H1 (cell line): ENCODE measurements around the gene MYO5A. TPM values are rescaled to one million over a fixed set of nuclear protein-coding genes. Genes with fewer than 3 reads are reported as not detected.

Experiments
- CTCF ChIA-PET: fragments of 300-600 bp; sonication (Branson Sonifier 250); formaldehyde crosslinking; loops from one replicate; lab custom pipeline; 2021; ENCODE audit not compliant: partially characterized antibody; lab: Charles Lee
- POLR2A ChIA-PET: fragments of 300-600 bp; sonication (Branson Sonifier 250); formaldehyde crosslinking; loops from one replicate; lab custom pipeline; 2021; ENCODE audit warnings: inconsistent platforms; ENCODE audit not compliant: partially characterized antibody; lab: Charles Lee
- DNase-seq, 2 experiments: peaks; one replicate each; pipeline versions ENCODE4 v3.0.0 to v3.0.0-alpha.2; 2010 to 2022; ENCODE audit warnings: low spot score in 2 of 2, low read depth in 1 of 2, mixed read lengths in 1 of 2
- FAIRE-seq: peaks from 2 replicates; lab custom pipeline; 2011; peaks lifted over from hg19 to GRCh38; lab: Jason Lieb, UNC
- H2AFZ ChIP-seq: 2 replicates; pipeline ENCODE4 v1.8.1; 2012; ENCODE audit warnings: low read length, inconsistent platforms
- H2AK5ac ChIP-seq: 2 replicates; pipeline ENCODE4 v1.6.1; 2013; ENCODE audit warnings: low read depth, low read length
- H2BK120ac ChIP-seq: replicated peaks from 2 replicates; pipeline ENCODE3; 2013; ENCODE audit warnings: low read depth, low read length, inconsistent platforms
- H2BK12ac ChIP-seq: 2 replicates; pipeline ENCODE4 v1.6.1; 2013; ENCODE audit warnings: low read depth, low read length
- H2BK15ac ChIP-seq: 2 replicates; pipeline ENCODE4 v1.6.1; 2013; ENCODE audit warnings: low read length
- H2BK20ac ChIP-seq: 2 replicates; pipeline ENCODE4 v1.6.1; 2013; ENCODE audit warnings: low read length
- H2BK5ac ChIP-seq: 2 replicates; pipeline ENCODE4 v1.6.1; 2013; ENCODE audit warnings: low read depth, low read length
- H3K14ac ChIP-seq: 2 replicates; pipeline ENCODE4 v1.6.1; 2013; ENCODE audit warnings: inconsistent platforms; ENCODE audit not compliant: insufficient read length
- H3K18ac ChIP-seq: 2 replicates; pipeline ENCODE4 v1.6.1; 2013; ENCODE audit warnings: low read length; ENCODE audit errors: extremely low read depth
- H3K23ac ChIP-seq: 2 replicates; pipeline ENCODE4 v1.6.1; 2013; ENCODE audit warnings: inconsistent platforms; ENCODE audit not compliant: insufficient read length
- H3K23me2 ChIP-seq: 2 replicates; pipeline ENCODE4 v1.6.1; 2013; ENCODE audit warnings: low read depth, low read length
- H3K27ac ChIP-seq: 2 replicates; pipeline ENCODE4 v1.6.1; 2011; ENCODE audit warnings: low read depth, low read length, inconsistent platforms
- H3K27me3 ChIP-seq, 4 experiments: replicated peaks in 1 of 4; 1 replicate in 1 of 4; 2 replicates in 3 of 4; pipeline versions ENCODE4 v1.6.1 to v1.8.1; 2011 to 2013; ENCODE audit warnings: low read length in 3 of 4, mild to moderate bottlenecking in 3 of 4, inconsistent platforms in 2 of 4, mixed read lengths in 2 of 4, moderate library complexity in 1 of 4; ENCODE audit not compliant: control insufficient read depth in 3 of 4, insufficient read depth in 3 of 4; ENCODE audit errors: extremely low read depth in 1 of 4
- H3K36me3 ChIP-seq, 4 experiments: 2 replicates each; pipeline versions ENCODE4 v1.6.1 to v1.8.1; 2011 to 2013; ENCODE audit warnings: mild to moderate bottlenecking in 4 of 4, low read length in 3 of 4, moderate library complexity in 2 of 4, control low read depth in 1 of 4, inconsistent platforms in 1 of 4; ENCODE audit not compliant: insufficient read depth in 4 of 4, control insufficient read depth in 2 of 4
- H3K4ac ChIP-seq: replicated peaks from 2 replicates; pipeline ENCODE3; 2013; ENCODE audit warnings: low read length, low read depth, mixed read lengths, inconsistent platforms; ENCODE audit not compliant: insufficient read length
- H3K4me1 ChIP-seq, 4 experiments: replicated peaks in 1 of 4; 1 replicate in 1 of 4; 2 replicates in 3 of 4; pipeline versions ENCODE4 v1.6.1 to v1.8.1; 2011 to 2013; ENCODE audit warnings: low read length in 3 of 4, inconsistent platforms in 2 of 4, mixed read lengths in 1 of 4; ENCODE audit not compliant: insufficient read depth in 4 of 4, control insufficient read depth in 3 of 4
- H3K4me2 ChIP-seq, 2 experiments: 2 replicates each; pipeline versions ENCODE4 v1.6.1 to v1.8.1; 2011 to 2013; ENCODE audit warnings: low read depth in 2 of 2, low read length in 2 of 2, control low read depth in 1 of 2, inconsistent platforms in 1 of 2, mild to moderate bottlenecking in 1 of 2; ENCODE audit not compliant: insufficient read depth in 1 of 2
- H3K4me3 ChIP-seq, 4 experiments: fragments of 200-600, 300-600 bp in 1 of 4; sonication (generic), shearing (Covaris generic), sonication (Bioruptor Twin) in 1 of 4; 2 replicates each; pipeline versions ENCODE4 v1.5.1 to v1.8.1; 2011 to 2016; ENCODE audit warnings: low read length in 4 of 4, low read depth in 3 of 4, control low read depth in 2 of 4, inconsistent platforms in 2 of 4, mild to moderate bottlenecking in 2 of 4, mixed read lengths in 1 of 4, moderate library complexity in 1 of 4; ENCODE audit not compliant: insufficient read depth in 2 of 4; ENCODE audit errors: extremely low read depth in 1 of 4
- H3K56ac ChIP-seq: replicated peaks from 2 replicates; pipeline ENCODE3; 2013; ENCODE audit warnings: low read depth, mild to moderate bottlenecking, mixed read lengths, low read length, inconsistent platforms; ENCODE audit not compliant: insufficient read length
- H3K79me1 ChIP-seq: 2 replicates; pipeline ENCODE4 v1.6.1; 2013; ENCODE audit warnings: low read depth, low read length, control low read depth
- H3K79me2 ChIP-seq, 2 experiments: 2 replicates each; pipeline versions ENCODE4 v1.6.1 to v1.8.1; 2012 to 2013; ENCODE audit warnings: low read length in 2 of 2, mild to moderate bottlenecking in 2 of 2, inconsistent platforms in 1 of 2; ENCODE audit not compliant: insufficient read depth in 2 of 2, control insufficient read depth in 1 of 2
- H3K9ac ChIP-seq, 4 experiments: replicated peaks in 1 of 4; 1 replicate in 1 of 4; 2 replicates in 3 of 4; pipeline versions ENCODE4 v1.6.1 to v1.8.1; 2011 to 2013; ENCODE audit warnings: low read depth in 3 of 4, low read length in 3 of 4, control low read depth in 2 of 4, mild to moderate bottlenecking in 2 of 4, moderate library complexity in 2 of 4, inconsistent platforms in 1 of 4; ENCODE audit errors: extremely low read depth in 1 of 4
- H3K9me3 ChIP-seq, 2 experiments: 2 replicates each; pipeline versions ENCODE4 v1.6.1 to v1.8.1; 2012 to 2013; ENCODE audit warnings: mild to moderate bottlenecking in 2 of 2, moderate library complexity in 2 of 2, control low read depth in 1 of 2, inconsistent platforms in 1 of 2, low read depth in 1 of 2, low read length in 1 of 2, mixed read lengths in 1 of 2; ENCODE audit not compliant: insufficient read depth in 2 of 2
- H4K20me1 ChIP-seq, 2 experiments: replicated peaks in 1 of 2; 2 replicates each; pipeline versions ENCODE3 to v1.8.1; 2011 to 2013; ENCODE audit warnings: inconsistent platforms in 2 of 2, low read length in 2 of 2, mild to moderate bottlenecking in 1 of 2; ENCODE audit not compliant: insufficient read depth in 2 of 2, control insufficient read depth in 1 of 2
- H4K5ac ChIP-seq: 2 replicates; pipeline ENCODE4 v1.6.1; 2013; ENCODE audit warnings: low read length, low read depth, mixed read lengths, inconsistent platforms; ENCODE audit not compliant: insufficient read length
- H4K8ac ChIP-seq: 2 replicates; pipeline ENCODE4 v1.8.0; 2013; ENCODE audit warnings: mild to moderate bottlenecking, moderate library complexity, low read length, inconsistent platforms; ENCODE audit not compliant: insufficient read depth; ENCODE audit errors: extremely low read depth
- H4K91ac ChIP-seq: replicated peaks from 2 replicates; pipeline ENCODE3; 2013; ENCODE audit warnings: low read length, mixed read lengths, inconsistent platforms; ENCODE audit not compliant: insufficient read length
- CREB1 ChIP-seq: IDR thresholded peaks from 2 replicates; pipeline ENCODE4 v1.6.1; 2012; ENCODE audit warnings: inconsistent platforms
- FOSL1 ChIP-seq: IDR thresholded peaks from 2 replicates; pipeline ENCODE4 v1.6.1; 2011; ENCODE audit warnings: mild to moderate bottlenecking, low read depth, low read length, moderate library complexity; ENCODE audit not compliant: insufficient read depth
- KDM4A ChIP-seq: IDR thresholded peaks from one replicate; pipeline ENCODE4 v1.7.1; 2012; ENCODE audit warnings: low read depth, mild to moderate bottlenecking, moderate library complexity, low read length, inconsistent platforms; ENCODE audit not compliant: severe bottlenecking
- NANOG ChIP-seq: IDR thresholded peaks from 2 replicates; pipeline ENCODE4 v1.6.1; 2011; ENCODE audit warnings: low read length, low read depth, mild to moderate bottlenecking, inconsistent platforms; ENCODE audit not compliant: insufficient read depth, poor library complexity, severe bottlenecking
- SP4 ChIP-seq: IDR thresholded peaks from 2 replicates; pipeline ENCODE4 v1.6.1; 2012; ENCODE audit warnings: low read length, inconsistent platforms
- WGBS, 2 experiments: shearing (Covaris generic) in 1 of 2; methylation state at CpG; one replicate each; pipeline versions ENCODE4 v1.1.6 to v1.1.7; 2013 to 2015; ENCODE audit warnings: low lambda C conversion rate in 2 of 2, mixed read lengths in 2 of 2, inconsistent platforms in 1 of 2, low coverage in 1 of 2, missing lambda C conversion rate in 1 of 2; ENCODE audit not compliant: insufficient replicate concordance in 2 of 2, insufficient coverage in 1 of 2, insufficient read length in 1 of 2; ENCODE audit errors: extremely low coverage in 1 of 2, missing lambda C conversion rate in 1 of 2; 5-methylcytosine and 5-hydroxymethylcytosine counted together
- polyA plus RNA-seq, 7 experiments: library from polyadenylated mRNA; depleted of rRNA in 3 of 7; stranded (reverse) in 5 of 7; unstranded in 2 of 7; fragments of >200 nt in 5 of 7; fragments of 200-250 nt in 2 of 7; gene quantifications; 1 replicate in 5 of 7; 2 replicates in 1 of 7; 4 replicates in 1 of 7; pipeline versions ENCODE4 v1.2.1 to v1.2.3, GENCODE V29; 2011 to 2013; ENCODE audit warnings: missing spikeins in 2 of 7, mixed read lengths in 2 of 7
- total RNA-seq: library from RNA; stranded (reverse); fragmentation: NEBNext Ultra II Directional; extraction: Animal tissue kit (Norgen Biotek cat#: 25700); gene quantifications from 2 replicates; pipeline ENCODE4 v1.2.1, GENCODE V29; 2021

MYO5A gene
- total and polyA plus RNA-seq, 2 of the 8 experiments (the other 6 are each of a cell fraction or from before 2014, with no cell fraction given), result 11.4 to 24.7 TPM

GRCh38 chr15:52440414-52440813, 88.3 kb downstream of the MYO5A start:
- no peak for FAIRE-seq
- H3K79me2 ChIP-seq, result no peaks in the 10 kb centered on the region
- no peak overlapping the region for H2BK5ac ChIP-seq
- H3K79me1 ChIP-seq, result no peaks in the 10 kb centered on the region
- no peak for DNase-seq
- peaks cover 0 to 3% (median 1%) of the 10 kb centered on the region in 4 experiments; a peak in 2 of 7 replicates for H3K4me1 ChIP-seq
- no peak overlapping the region for H3K14ac ChIP-seq
- no peaks in the 10 kb centered on the region for H3K36me3 ChIP-seq
- no peak overlapping the region for H3K18ac ChIP-seq
- no peak overlapping the region for H2AK5ac ChIP-seq
- ChIA-PET CTCF (interaction anchor here (1.4 kb wide), 1 partner anchor 8 kb away, joined by 4 read pairs; no protein-coding TSS in a partner anchor), POLR2A (no interaction called here)
- no peak overlapping the region for H3K4me2 ChIP-seq
- H3K23me2 ChIP-seq, result no peaks in the 10 kb centered on the region; the same call in 1 of the 2 replicates
- no peak overlapping the region for H4K5ac ChIP-seq
- H2AFZ ChIP-seq, result no peak overlapping the region
- no peak overlapping the region for H3K4me3 ChIP-seq
- H3K9me3 ChIP-seq, result peaks cover under 1% of the 10 kb centered on the region in 2 experiments; a peak in 1 of 4 replicates
- H4K91ac ChIP-seq, result no peak overlapping the region
- no peak overlapping the region for H3K27ac ChIP-seq
- H3K23ac ChIP-seq, result no peak overlapping the region
- H2BK12ac ChIP-seq, result no peak overlapping the region
- H2BK20ac ChIP-seq, result no peak overlapping the region
- H3K27me3 ChIP-seq, result no peaks in the 10 kb centered on the region
- no peak overlapping the region for H2BK120ac ChIP-seq
- no peak overlapping the region for H4K8ac ChIP-seq
- no peak overlapping the region for H3K56ac ChIP-seq
- H4K20me1 ChIP-seq, result no peaks in the 10 kb centered on the region
- H3K9ac ChIP-seq, result no peak overlapping the region
- no peak overlapping the region for H3K4ac ChIP-seq
- H2BK15ac ChIP-seq, result no peak overlapping the region
- 92% methylated on average over 4 of the region's 4 CpGs; no CpG with 5 or more reads in 1 of the 2 experiments for WGBS, 2 experiments
- TF ChIP-seq NANOG, result no peak
- TF ChIP-seq FOSL1, result no peak
- TF ChIP-seq CREB1, result no peak
- TF ChIP-seq KDM4A, result no peak
- no peak for TF ChIP-seq SP4
